ENCODE measurements around the gene LHX5.

The LHX5 gene

DNA sequence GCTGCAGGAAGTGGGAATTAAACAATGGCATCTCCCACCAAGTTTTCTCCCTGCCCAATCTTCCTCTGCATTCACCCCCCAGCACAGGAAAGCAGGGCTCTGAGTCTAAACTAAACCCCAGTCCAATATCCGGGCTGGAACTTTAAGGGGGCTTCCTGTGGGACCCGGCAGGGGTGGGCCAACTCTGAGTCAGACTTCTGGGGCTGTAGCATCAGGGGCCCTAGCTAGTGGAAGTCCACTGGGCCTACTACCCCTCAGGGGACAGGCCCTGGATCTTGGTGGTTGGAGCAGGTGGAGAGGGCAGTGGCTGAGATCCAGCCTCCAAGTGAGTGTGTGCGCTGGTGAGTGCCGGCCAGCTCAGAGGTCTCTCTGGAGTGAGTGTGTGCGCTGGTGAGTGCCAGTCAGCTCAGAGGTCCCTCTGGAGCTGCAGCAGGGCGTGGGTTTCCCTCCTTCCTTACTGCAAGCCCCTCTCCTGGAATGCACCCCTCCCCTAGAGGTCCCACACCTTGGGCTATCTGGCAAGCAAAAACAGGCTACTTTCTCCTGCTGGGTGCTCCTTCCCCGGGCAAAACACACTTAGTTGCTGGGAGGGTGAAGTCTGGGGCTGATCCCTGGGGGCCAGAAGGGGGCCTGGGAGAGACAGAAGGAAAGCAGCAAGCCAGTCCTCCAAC is 5.6 kb upstream of the LHX5 start:
- no peak for DNase-seq

DNA sequence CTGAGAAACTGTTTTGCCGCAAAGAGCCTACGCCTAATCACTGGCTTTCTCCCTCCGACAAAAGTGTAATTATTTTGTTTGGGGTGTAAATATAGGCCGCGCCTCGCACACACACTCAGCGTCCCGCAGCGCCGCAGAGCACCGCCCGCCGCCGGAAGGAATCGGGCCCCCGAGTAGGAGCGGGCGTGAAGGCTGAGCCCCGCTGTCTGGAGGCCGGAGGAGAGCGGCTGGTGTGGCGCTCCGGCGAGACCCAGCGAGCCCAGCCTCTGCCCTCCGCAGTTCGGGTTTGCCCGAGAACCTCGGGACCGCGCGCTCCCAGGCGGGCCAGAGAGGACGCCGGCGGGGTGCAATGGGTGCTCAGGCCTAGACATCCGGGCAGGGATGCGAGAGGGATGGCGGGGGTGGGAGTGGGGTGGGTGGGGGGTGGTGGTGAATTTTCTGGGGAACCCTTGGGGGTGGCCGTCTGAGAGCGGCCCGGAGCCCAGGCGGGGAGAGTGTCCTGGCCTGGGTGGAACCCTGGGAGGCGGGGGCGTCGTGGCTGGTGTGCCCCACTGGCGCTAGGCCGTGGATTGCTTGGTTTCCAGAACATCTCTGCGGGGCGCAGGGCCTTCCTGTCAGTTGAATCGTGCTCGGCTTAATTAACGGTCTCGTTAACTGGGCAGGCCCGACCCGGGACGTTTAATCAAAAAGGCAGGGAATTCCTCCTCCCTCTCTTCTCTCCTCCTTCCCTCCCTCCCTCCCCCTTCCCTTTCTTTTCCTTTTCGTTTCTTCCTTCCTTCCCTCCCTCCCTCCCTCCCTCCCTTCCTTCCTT is 4.7 kb upstream of the LHX5 start:
- no peak for DNase-seq

DNA sequence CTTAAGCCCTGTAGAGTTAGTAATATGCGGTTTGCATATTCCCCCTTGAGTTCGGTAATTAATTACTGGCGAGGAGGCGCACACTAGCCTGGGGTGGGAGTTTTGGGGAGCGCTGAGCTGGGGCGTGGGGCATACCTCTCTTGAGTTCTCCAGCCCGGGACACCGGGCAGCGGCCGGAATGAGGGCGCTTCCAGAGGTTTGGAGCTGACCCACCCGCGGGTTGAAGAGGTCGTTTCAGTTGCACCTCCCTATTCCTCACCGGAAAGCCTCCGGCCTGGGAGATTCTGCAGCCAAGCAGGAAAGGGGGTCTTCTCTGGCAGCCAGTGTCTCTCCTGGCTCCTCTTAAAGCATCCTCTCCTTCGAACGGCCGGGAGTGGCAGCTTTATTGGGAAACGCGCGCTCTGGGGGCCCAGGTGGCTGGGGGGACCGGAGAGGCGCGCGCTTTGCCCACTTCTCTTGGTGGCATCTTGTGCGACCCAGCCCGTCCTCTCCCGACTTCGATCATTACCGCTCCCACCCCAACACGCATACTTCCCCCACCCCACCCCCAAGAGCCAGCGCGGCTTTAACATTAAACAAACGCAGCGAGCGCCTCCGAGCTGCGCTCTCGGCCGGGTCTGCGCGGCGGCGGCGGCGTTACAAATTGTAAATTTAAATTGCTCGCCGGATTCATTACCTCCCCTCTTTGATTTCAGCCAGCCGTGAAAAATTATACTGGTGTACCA is 3.9 kb upstream of the LHX5 start:
- no peak for DNase-seq

DNA sequence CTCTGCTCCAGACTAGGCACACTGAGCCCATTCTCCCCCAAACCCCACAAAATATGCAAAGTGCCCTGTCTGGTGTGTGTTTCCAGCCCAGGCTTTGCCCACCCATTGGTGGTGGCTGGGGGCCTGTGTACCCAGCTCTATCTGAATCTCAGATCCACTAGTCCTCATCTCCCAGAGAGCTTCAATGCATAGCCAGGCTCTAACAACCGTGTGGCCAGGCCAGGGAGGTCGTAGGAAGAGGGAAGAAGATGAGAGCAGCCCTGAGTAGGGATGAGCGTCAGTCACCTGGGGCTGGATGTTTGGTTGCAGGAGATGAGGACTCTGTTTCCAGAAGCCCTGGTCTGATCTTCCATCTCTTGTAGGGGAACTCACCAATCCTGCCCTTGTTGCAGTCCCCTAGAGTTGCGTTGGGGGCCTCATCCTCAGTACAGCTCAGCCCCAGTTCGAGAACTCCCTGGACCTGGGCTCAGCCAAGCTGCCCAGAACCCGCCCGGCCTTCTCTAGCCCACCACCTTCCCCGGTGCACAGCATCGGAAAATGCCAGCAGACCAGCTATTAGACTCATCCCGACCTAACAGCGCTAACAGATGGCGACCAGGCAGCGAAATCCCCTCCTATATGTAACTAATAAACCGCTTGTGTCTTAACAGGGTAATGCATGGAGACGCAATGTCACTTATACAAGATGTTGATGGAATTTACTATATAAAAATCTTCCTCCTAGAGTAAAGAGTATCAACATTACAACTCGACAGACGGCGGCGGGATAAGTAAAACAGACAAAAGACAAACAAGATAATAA is 3.2 kb upstream of the LHX5 start:
- DNase-seq = no peak

DNA sequence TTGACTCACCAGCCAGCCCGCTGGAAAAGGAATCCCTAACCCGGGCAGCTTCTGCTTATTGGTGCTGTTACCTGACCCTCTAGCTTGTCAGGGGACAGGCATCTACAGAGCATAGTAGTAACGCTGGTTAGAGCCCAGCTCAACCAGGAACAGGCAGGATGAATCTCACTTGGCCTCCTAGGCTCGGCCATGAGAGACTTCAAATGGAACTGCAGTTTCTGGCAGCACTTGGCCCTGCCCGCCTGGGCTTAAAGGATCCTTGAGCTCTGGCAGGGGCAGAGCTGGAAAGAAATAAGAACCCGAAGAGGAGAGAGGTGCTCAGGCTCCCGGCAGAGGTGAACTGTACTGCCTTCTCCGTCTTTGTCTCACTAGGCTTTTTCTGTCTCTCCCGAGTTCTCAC is 2.3 kb upstream of the LHX5 start:
- DNase-seq = no peak

DNA sequence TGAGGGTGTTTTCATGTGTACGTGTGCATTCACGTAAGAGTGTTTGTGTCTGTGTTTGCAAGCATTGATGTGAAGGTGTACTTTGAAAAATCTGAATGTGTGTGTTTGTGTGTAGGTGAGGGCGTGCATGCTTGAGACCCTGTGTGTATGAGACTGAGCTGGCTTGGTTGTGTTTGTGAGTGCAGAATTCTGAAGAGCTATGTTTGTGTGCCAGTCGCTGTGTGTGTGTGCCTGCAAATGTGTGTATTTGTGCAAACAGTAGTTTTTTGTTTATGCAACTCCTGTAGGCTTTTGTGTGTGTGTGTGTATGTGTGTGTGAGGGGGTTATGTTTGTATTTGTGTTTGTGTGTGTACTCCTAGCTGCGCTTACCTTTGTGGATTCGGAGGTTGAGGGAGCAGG is 1.7 kb upstream of the LHX5 start:
- DNase-seq = no peak

DNA sequence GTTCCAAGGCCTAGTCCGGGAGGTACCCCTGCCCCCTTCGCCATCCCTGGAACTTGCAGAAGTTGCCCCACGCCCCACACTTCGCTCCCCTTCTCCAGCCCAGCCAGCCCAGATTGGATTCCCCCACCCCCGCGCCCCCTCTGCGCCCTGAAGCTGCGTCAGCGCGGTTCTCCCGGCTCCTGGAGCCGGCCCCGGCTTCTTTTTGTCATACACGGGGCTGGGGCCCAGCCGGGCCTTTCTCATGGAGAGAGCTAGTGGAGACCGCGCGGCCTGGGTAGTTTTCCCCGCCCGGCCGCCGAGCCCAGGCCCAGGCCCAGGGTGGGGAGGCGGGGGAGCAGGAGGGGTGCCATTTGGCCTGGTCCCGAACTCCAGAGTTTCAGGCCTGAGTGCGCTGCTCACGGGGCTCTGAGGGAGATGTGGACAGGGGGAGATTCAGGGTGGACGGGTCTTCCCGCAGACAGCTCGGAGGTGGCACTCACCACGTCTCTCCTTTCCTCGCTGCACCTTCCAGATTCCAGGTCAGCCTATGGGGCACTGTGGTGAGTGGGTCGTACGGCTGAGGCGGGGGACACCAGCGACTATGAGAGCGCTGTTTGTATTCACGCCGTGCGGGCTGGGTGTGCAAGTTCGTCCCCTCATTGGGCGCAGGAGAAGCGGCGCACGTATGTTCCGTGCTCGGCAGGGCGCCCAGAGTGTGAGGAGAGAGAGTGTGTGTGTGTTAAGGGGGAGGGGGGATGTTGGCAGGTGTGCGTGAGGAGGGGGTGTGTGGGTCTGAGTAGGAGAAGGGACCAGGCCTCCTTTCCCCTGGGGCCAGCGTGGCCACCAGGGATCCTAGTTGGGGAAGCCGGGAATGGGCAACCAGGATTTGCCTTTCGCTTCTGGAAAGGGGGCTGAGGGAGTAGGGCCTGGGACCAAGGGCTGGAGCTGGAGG is 785 bp upstream of the LHX5 start:
- DNase-seq = no peak

DNA sequence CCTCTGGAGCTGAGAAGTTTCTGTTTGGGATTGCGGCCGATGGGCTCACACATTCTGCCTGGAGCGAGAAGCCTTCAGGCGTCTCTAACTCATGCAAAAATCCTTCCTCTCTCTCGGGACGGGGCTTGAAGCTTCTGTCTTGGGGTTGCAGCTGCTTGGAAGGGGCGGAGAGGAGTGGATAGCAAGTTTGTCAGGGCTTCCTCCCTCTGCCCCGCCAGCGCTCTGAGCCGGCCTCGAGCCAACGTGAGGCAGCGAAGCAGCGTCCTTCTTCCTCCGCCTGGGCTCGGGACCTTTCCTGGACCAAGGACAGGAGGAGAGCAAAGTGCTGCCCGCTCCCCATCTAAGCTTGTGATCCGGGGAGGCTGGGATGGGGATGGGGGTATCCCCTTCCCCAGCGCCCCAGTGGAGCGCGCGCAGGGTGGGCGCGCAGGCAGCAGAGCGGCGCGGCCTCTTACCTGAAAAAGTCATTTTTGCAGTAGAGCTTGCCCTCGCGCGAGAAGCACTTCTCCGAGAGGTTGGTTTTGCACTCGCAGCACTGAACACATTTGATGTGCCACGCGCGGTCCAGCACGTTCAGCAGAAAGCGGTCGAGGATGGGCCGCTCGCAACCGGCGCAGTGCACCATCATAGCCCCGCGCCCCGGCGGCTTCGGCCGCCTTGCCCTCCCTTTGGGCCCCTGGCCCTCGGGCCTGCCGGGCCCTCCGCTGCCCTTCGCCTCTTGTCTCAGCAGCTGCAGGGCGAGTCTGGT is 626 bp downstream of the LHX5 start:
- DNase-seq = no peak

DNA sequence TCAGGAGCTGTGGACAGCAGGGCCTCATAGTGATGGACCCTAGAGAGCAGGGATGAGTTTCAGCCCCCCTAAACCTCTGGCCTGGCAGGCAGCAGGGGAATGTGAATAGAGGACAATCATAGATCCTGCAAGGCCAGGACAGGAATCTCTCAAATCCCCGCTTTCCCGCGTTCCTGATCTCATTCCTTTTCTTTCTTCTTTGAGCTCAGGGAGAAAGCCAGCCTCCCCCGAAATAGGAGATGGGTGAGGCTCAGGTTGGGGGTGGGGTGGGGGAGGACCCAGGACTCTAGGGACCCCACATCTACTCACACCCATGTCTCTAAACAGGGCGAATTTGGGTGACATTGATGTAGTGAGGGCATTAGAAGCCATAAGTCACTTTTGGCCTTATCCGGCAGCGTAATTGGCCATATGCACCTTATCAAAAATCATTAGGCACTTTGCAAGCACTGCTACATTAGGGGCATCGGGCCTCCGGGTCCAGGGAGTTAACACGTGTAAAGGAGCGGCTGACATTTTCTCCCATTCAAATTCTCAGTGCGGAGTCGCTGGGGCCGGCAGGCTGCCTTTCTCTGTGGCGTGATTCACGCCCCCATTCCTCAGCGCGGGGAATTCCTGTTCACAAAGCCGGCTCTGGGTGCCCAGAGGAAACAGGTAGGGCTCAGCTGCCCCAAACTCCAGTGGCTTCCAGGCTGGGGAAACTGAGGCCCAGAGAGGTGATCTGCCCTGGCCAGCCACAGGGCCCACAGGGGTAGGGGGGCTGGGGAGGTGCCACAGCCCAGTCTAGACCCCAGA is 1.5 kb downstream of the LHX5 start:
- DNase-seq = no peak

DNA sequence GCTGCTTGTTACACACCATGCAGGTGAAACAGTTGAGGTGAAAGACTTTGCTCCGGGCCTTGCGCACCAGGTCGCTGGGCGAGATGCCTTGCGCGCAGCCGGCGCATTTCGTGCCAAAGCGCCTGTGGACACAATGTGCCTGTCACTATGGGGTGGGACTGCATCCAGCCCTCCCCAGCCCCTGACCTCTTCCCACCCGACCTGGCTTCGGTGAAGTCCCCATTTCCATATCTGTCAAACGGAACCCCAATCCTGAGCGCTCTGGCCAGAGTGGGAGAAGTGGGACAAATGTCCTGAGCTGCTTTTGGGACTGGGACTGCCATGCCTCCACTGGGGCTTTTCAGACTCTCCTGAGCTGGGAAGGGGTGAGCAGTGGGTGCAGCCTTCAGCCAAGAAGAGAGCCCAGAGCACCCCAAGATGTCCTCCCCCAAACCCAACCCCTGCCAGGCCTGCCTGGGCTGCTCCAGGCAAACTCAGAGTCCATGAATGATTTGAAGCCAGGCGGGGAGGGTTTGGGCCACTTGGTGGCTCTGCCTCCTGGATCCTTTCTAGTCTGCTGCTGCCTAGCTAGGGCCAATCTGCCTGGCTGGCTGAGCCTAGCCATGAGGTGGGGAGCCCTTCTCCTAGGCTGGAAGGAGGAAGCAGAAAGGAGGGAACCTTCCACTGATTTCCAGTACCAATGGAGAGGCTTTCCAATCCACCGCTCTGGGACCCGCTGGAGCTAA is 2.3 kb downstream of the LHX5 start:
- no peak for DNase-seq

DNA sequence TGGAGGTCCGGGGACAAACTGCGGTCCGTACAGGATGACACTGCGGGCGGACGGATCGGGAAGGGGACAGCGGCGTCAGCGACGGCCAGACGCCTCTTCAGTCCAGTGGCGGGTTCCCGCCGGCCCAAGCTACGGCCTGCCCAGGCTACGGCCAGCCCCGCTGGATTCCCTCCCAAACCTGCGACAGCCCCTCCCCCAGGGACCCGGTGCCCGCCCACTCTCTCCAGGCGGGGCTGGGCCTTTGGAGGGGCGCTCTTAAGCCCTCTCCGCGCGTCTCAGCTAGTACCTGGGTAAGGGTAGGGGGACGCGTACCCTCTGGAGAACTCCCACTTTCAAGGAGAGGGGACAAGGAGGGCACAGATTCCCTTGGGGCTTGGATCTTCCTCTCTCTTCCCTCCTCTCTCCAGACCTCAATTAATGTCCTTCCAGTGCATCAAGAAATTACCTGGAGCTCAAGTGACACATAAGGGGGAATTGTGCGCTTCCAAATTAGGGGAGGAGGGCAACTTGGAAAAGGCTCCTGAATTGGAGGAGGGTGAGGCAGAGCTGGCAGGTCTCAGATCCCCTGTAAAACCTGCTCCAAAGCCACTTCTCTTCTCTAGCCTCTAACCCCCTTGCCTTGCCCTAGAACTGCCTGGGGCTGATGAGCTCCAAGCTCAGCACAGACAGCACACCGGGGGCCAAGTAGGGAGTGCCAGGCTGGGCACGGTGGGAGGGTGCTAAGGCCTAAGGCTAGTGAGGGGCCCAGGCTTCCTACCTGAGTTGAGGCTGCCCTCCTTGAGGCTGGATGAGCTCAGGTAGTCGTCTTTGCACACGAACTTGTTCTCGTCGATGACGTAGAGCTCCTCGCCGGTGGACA is 3.1 kb downstream of the LHX5 start:
- DNase-seq = no peak

DNA sequence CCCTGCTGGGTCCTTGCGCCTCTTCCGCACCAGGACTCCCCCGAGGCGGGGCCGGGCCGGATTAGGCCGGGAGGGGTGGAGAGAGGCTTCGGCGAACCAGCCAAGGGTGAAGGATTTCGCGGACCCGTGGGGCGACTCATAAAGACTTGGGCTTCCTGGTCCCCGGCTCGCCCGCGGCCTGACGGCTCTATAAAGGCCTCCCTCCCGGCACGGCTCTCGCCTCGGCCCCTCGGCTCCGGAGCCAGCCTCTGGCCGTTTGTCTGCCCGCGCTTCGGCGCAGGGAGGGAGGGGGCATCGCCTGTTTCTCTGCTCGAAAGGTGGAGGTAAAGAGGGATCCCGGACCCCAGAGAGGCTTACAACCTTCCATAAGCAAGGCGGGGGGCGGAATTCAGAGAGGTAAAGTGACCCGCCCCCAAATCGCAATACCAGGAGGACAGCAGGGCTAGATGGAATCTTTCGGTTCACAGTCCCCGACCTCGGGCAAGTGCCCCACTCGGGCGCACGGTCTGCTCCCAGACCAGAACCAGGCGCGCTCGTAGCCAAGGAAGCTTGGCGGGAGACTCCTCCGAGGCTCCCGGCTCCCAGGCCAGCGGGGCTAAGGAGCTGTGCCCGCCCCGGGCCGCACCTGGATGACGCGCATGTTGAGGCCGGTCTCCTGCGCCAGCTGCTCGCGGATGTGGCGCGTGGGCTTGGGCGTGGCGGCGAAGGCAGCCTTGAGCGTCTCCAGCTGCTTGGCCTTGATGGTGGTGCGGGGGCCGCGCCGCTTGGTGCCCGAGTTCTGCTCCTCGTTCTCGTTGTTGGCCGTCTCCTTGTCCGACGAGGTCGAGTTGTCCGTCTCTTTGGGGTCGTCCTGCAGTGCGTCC is 3.9 kb downstream of the LHX5 start:
- no peak for DNase-seq

DNA sequence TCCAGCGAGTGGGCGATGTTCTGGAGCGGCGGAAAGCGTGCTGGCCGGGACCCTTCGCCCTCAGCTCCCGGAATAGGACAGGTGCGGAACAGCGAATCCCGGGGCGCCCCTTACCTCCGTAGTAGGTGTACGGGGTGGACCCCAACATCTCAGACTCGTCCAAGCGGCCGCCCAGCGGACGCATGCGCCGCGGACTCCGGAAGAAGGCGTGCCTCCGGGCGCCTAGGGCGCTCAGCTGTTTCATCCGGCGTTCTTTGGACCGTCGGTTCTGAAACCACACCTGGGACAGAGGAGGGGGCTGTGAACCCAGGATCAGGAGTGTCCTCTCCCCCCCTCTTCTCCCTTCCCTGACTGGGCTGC is 4.5 kb downstream of the LHX5 start:
- DNase-seq = no peak

DNA sequence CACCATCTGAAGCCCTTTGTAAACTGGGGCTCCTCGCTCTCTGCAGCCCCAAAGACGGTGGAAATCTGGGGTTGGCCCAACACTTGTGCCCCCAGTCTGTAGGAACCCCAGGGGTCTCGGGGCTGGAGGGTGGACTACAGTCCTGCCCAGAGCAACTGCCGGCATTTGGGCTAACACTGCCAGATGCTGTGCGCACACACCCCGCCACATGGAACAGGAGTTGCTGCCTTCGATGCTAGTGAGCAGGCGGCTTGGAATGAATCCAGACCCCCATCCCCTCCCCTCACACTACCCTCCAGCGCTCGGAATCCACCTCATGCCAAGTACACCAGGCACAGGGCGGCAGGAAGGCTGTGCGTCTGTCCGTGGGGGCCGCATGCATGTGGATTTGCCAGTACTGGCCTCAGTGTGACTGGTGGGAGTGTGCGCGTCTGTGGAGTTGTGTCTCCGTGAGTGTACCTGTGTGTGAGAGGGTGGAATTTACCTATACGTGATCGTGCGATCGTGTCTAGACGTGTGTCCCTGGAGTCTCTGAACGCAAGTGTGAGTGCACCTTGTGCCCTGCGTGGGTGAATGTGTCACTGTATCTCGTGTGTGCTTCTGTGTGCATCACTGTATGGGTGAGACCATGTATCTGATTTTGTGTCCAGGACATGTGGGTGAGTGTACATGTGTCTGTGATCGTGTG is 5.1 kb downstream of the LHX5 start:
- no peak for DNase-seq

DNA sequence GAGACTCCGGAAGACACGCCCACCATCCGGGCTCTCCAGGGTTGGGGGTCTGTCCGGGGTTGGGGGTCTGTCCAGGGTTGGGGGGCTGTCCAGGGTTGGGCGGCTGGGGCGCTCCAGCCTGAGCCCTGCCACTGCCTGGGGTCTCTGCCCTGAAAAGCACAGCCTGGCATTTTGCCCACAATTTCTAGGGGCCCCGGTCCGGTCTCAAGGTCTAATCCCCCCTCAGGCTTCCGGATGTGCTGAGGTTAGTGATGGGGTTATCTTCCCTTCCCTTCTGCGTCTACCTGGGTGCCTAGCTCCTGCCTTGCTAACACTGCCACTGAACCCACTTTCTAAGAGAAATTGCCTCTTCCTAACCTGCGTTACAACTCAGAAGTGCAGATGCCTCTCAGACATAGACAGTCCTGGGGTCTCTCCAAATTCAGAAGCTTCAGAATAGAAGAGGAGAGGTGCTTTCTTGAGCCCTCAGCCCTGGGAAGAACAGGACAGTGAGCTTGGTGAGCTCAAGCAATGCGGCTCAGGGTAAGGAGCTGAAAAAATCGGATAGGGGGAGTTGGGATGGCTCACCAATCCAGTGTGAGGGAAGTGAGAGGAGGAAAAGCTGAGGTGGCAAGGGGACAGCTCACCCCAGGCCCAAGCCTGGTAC is 5.7 kb downstream of the LHX5 start:
- no peak for DNase-seq
